Epithelial cell of esophagus (primary cell): ENCODE results near the gene CGREF1.
"Not testable (repeated sequence)": the region's sequence is repeated elsewhere in the genome, so short reads cannot be mapped to it uniquely, and the experiment has no call there.

Experiments
- DNase-seq: peaks from one replicate; pipeline ENCODE4 v3.0.0; 2010; ENCODE audit warnings: low read depth
- H3K4me3 ChIP-seq: 2 replicates; pipeline ENCODE4 v1.5.1; 2011; ENCODE audit warnings: mild to moderate bottlenecking, low read length, control low read depth
- CTCF ChIP-seq: IDR thresholded peaks from 2 replicates; pipeline ENCODE4 v1.5.1; 2011; ENCODE audit warnings: low read depth, mild to moderate bottlenecking, low read length, control low read depth, inconsistent platforms; ENCODE audit not compliant: insufficient read depth; ENCODE audit errors: missing control alignments

Gene CGREF1

GRCh38 chr2:27076323-27076722 is 42.6 kb downstream of the CGREF1 start:
- no peak overlapping the region for H3K4me3 ChIP-seq
- no peak for TF ChIP-seq CTCF
- DNase-seq = no peak

DNA sequence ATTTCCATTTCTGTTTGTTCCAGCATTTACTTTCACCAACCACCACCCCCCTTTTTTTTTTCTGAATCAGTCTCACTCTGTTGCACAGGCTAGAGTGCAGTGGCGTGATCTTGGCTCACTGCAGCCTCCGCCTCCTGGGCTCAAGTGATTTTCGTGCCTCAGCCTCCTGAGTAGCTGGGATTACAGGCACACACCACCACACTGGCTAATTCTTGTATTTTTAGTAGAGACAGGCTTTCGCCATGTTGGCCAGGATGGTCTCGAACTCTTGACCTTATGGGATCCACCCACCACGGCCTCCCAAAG is 43.4 kb downstream of the CGREF1 start:
- DNase-seq, H3K4me3 ChIP-seq: not testable (repeated sequence)

GRCh38 chr2:27074738-27075565 is 44.0 kb downstream of the CGREF1 start:
- H3K4me3 ChIP-seq = no peak overlapping the region
- no peak for DNase-seq
- TF ChIP-seq CTCF = no peak

DNA sequence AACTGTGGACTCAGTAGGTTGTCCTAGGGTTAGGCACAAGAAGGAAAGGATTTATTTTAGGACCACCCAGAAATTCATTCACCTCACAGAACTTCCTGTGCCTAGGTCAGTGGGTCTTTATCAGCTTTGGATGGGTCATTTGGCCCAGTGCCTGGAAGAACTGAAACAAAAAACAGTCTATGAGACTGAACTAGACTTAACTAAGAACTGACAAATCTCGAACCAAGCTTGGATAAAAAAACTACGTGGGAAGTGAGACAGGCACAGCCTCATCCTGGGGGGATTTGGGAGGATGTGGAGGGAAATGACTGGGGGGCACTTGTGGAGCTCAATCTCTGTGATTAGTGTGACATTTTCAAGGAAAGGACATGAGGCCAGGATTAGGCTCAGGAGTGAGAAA is 45.1 kb downstream of the CGREF1 start:
- DNase-seq = no peak
- TF ChIP-seq CTCF = no peak
- no peak overlapping the region for H3K4me3 ChIP-seq

- DNase-seq = no peak
- H3K4me3 ChIP-seq = no peak overlapping the region
- TF ChIP-seq CTCF = no peak
These were observed 46.0 kb downstream of the CGREF1 start for GRCh38 chr2:27072920-27073319.

GRCh38 chr2:27071990-27072830 is 46.7 kb downstream of the CGREF1 start:
- DNase-seq = no peak
- H3K4me3 ChIP-seq = peak overlapping the region; percentile 60
- TF ChIP-seq CTCF = no peak

DNA sequence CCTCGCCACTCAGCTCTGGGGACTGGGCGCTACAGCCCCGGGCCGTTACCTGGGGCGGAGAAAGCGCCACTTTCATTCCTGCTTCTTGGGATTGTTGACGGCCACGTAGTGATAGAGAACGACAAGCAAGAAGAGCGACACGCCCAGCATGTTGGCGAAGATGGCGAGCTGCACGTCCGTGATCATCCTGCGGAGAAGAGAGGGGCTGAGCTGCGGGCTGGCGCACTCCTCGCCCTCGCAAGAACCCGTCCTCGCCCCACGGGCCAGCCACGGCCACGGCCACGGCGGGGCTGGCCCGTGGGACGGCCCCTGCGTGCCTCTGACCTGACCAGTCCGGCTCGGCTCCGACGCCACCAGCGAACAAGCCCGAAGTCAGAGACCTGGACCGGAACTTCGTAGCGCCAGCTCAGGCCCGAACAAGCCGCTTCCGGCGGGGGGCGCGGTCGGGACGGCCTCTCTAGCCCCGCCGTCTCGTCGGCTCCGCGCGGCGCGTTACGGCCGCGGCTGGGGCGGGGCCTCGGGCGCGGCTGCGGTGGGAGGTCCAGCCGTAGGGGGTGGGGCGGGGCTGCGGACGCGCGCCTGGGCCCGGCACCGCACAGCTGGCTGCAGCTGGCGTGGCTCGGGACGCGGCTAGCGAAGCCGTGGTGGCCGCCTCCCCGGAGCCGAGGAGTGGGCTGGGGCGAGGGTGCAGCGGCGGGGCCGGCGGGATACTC is 47.5 kb downstream of the CGREF1 start, which contains the start of gene OST4:
Gene OST4 (minus strand): TSS at position 378 of the 713 bp plus-strand sequence.
- peak; percentile 95 for DNase-seq
- no peak for TF ChIP-seq CTCF
- H3K4me3 ChIP-seq = peak within 1 kb of the TSS; percentile 99
